AG09309 (cell line): ENCODE measurements around the gene ZBTB43.

Source experiments
- DNase-seq: peaks from one replicate; pipeline ENCODE4 v3.0.0-alpha.2; 2010; ENCODE audit warnings: low read depth
- H3K4me3 ChIP-seq: 2 replicates; pipeline ENCODE4 v1.5.1; 2011; ENCODE audit warnings: mild to moderate bottlenecking, low read depth, low read length, moderate library complexity; ENCODE audit not compliant: control insufficient read depth
- TF ChIP-seq, protein P1 (sequence below): IDR thresholded peaks from 2 replicates; pipeline ENCODE4 v1.5.1; 2011; ENCODE audit warnings: mild to moderate bottlenecking, low read depth, low read length, inconsistent platforms; ENCODE audit not compliant: insufficient read depth, control insufficient read depth; ENCODE audit errors: missing control alignments

The ZBTB43 gene

DNA sequence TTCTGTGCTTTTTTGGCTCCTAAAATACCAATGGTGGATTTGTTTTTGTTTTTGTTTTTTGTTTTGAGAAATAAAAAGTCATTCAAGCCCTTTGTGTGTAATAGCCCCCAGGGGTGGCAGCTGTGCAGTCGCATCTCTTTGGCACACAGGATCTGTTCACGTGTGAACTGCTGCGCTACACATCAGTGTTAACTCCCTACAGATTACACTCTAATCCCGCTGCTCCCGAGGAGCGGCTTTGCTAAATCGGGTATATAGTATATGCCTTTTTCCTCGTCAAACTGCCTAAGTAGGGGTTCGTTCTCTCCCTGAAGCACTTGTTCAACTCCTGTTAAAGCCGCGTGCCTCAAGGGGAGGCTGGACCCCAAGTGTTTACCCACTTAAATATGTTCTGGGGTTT is 77.9 kb downstream of the ZBTB43 start:
- no peak for DNase-seq
- TF ChIP-seq, protein P1, sequence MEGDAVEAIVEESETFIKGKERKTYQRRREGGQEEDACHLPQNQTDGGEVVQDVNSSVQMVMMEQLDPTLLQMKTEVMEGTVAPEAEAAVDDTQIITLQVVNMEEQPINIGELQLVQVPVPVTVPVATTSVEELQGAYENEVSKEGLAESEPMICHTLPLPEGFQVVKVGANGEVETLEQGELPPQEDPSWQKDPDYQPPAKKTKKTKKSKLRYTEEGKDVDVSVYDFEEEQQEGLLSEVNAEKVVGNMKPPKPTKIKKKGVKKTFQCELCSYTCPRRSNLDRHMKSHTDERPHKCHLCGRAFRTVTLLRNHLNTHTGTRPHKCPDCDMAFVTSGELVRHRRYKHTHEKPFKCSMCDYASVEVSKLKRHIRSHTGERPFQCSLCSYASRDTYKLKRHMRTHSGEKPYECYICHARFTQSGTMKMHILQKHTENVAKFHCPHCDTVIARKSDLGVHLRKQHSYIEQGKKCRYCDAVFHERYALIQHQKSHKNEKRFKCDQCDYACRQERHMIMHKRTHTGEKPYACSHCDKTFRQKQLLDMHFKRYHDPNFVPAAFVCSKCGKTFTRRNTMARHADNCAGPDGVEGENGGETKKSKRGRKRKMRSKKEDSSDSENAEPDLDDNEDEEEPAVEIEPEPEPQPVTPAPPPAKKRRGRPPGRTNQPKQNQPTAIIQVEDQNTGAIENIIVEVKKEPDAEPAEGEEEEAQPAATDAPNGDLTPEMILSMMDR: no peak

DNA sequence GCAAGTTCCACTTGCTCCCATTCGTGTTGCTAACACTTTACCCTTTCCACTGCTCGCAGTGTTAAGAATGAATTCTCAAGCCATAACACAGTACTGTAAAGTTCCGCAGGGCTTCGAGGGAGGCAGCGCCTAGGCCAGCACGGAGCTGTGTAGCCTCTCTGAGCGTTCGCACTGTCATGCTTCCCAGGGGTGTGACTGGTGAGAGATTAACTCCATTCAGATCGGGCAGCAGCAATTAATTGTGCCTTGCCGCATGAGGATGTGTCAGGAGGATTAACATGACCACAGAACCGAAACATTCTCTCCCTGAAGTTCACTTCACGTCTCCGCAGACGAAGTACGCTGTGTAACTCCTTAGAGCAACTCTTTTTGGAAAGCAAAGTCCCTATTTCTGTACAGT is 78.8 kb downstream of the ZBTB43 start:
- no peak for DNase-seq
- no peak overlapping the region for H3K4me3 ChIP-seq
- TF ChIP-seq, protein P1: no peak

More for the DNA sequence above, 77.9 kb downstream of the ZBTB43 start:
- H3K4me3 ChIP-seq: no peak overlapping the region

DNA sequence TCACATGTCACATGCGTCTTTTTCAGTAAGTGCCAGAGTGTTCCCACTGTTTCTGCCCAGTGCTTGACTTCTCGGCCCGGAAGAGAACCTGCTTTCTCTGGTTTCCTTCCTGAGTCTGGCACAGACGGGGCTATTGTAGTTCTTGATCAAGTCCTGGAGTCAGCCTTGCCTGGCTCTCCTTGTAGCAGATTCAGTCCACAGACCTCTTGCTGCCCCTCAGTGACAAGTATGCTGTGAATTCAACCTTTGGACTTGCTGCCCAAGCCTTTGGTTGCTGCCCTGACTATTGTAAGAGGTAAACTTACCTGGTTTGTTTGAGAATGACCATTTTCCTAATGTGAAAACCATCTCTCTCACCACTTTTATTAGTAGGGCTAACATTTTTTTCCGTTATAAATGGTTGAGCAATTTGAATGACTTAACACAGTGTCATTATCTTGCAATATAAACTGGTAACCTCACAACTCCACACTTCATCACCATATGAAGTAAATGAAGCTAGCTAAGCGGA is 80.3 kb downstream of the ZBTB43 start:
- TF ChIP-seq, protein P1: no peak
- no peak overlapping the region for H3K4me3 ChIP-seq
- DNase-seq: peak; percentile 8

DNA sequence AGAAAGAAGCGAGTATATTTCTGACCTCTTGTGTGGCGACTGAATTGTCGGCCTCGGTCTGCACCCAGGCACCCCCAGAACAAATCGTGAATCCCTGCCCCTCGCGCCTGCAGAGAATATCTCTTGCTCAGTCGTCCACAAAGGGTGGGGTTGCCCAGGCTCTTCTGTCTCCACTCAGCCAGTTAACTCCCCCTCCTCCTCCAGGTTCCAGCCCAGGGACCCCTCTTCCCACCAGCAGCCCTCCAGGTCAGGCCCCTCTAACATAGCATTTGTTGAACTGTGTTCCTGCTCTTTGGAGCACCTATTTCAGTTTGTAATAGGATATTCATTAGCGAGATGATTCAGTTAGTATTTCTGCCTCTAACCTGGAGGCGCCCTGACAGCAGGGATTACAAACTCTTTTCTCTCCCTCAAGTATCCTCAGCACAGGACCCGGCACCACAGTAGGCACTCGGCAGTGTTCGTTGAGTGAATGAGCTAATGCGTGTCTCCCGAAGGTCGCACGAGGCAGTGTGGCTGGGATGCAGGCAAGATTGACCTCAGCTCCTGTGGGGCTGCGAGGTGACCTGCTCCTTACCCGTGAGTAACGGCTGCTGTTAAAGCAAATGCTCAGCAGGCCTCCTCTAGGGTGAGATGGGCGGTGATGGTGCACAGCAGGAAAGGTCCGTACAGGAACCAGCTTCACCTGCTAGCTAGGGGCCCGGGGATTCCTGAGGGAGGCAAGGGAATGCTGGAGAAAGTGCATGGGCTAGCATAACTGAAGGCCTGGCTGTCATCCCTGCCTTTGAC is 81.4 kb downstream of the ZBTB43 start:
- H3K4me3 ChIP-seq: no peak overlapping the region
- DNase-seq: no peak
- TF ChIP-seq, protein P1: no peak

DNA sequence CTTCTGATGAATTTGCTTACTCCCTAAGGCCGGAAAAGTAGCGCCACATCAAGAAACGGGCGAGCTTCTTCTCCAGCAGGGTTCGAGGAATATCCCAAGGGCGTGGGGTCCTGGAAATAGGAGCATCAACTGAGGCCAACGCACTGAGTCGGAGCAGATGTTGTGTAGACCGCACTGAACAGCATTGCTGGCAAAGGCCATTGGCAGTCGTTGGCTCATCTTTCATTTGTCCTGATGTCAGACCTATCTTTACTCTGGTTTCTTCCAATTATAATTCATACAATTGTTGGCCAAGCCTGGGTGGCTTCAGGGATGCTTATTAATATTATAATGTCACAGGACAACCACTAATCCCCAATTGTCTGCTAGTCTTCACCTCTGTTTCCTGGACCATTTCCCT is 82.1 kb downstream of the ZBTB43 start:
- no peak overlapping the region for H3K4me3 ChIP-seq
- no peak for DNase-seq
- TF ChIP-seq, protein P1: no peak
